ENCODE measurements around the gene DHRS7. TPM values are rescaled to one million over a fixed set of nuclear protein-coding genes. Genes with fewer than 3 reads are reported as not detected.

The DHRS7 gene
- total and polyA plus RNA-seq, 10 of the 15 experiments (the other 5 are each of a cell fraction or from before 2014, with no cell fraction given) = 55.0 to 99.8 (median 62.2) TPM

DNA sequence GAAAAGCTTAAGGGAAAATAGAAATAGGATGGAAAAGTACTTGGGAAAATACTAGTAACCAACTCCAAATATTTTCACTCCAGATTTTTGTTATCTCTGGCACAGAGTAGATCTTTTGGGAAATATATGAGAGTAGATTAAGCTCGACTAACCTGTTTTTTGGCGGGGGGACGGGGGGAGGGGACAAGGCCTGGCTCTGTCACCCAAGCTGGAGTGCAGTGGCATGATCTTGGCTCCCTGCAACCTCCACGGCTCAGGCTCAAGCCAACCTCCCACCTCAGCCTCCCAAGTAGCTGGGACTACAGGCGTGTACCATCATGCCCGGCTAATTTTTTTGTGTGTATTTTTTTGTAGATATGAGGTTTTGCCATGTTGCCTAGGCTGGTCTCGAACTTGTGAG, 4.8 kb downstream of the DHRS7 start:
- DNase-seq (ENCODE audit: low read depth, low spot score) = no peak
- no TSS peak for BruUV-seq (replicated peaks)
- intact Hi-C loops (cut with micrococcal nuclease; ENCODE audit: unreplicated experiment) (loop anchor here (10.0 kb wide), 1 partner anchor 676 kb away; the partner anchor contains the start of genes JKAMP and L3HYPDH), in situ Hi-C loops (cut with MboI) (loop anchor here (25.0 kb wide), 1 partner anchor 673 kb away; the partner anchor contains the start of genes JKAMP and L3HYPDH)
- Histone ChIP-seq H3K4me3 (no peak overlapping the region), H2AFZ (ENCODE audit: control insufficient read depth, low read depth, low read length) (no peak overlapping the region), H3K4me2 (ENCODE audit: control insufficient read depth, insufficient read depth) (no peak overlapping the region), H3K27me3 (replicated peaks in 1 of 2; ENCODE audit: control insufficient read depth in 2 of 2, insufficient read depth in 2 of 2, low read length in 1 of 2) (no peaks in the 10 kb centered on the region), H3K9ac (ENCODE audit: control insufficient read depth, insufficient read depth, low read length) (no peak overlapping the region), H3K9me3 (replicated peaks; ENCODE audit: control insufficient read depth, insufficient read depth, low read length) (no peaks in the 10 kb centered on the region), H4K20me1 (ENCODE audit: control insufficient read depth, insufficient read depth) (no peaks in the 10 kb centered on the region), H3K79me2 (ENCODE audit: control insufficient read depth, insufficient read depth, low read length) (peaks cover 23% of the 10 kb centered on the region), H3K4me1 (ENCODE audit: control insufficient read depth, insufficient read depth, low read length) (peaks cover 11% of the 10 kb centered on the region), H3K27ac (ENCODE audit: control insufficient read depth, insufficient read depth) (no peak overlapping the region), H3K36me3 (ENCODE audit: control insufficient read depth in 2 of 2, insufficient read depth in 2 of 2, low read length in 1 of 2) (peaks cover 0 to 5% of the 10 kb centered on the region in 2 experiments; a peak in 1 of 4 replicates)
- ChIA-PET SMC1A (ENCODE audit: uncharacterized antibody, unreplicated experiment) (interaction anchor here (0.7 to 11.2 kb wide), 7 partner anchors 9 to 164 kb away, joined by 3 to 149 read pairs (median 9); no protein-coding TSS in a partner anchor), CTCF (interaction anchor here (0.7 to 9.2 kb wide), 7 partner anchors 23 to 398 kb away, joined by 3 to 149 read pairs (median 3); partner anchors contain the start of gene PCNX4), POLR2A (interaction anchor here (0.6 to 1.3 kb wide), 6 partner anchors 9 to 194 kb away, joined by 3 to 5 read pairs (median 4); no protein-coding TSS in a partner anchor), RAD21 (ENCODE audit: unreplicated experiment) (interaction anchor here (0.7 to 1.1 kb wide), 4 partner anchors 24 to 98 kb away, joined by 3 read pairs; no protein-coding TSS in a partner anchor)
- ATAC-seq = no peak
- FAIRE-seq = no peak
- WGBS (ENCODE audit: insufficient coverage, insufficient replicate concordance, low lambda C conversion rate, missing lambda C conversion rate) = 89% methylated on average over 7 of the region's 7 CpGs
- TF ChIP-seq, protein P1, sequence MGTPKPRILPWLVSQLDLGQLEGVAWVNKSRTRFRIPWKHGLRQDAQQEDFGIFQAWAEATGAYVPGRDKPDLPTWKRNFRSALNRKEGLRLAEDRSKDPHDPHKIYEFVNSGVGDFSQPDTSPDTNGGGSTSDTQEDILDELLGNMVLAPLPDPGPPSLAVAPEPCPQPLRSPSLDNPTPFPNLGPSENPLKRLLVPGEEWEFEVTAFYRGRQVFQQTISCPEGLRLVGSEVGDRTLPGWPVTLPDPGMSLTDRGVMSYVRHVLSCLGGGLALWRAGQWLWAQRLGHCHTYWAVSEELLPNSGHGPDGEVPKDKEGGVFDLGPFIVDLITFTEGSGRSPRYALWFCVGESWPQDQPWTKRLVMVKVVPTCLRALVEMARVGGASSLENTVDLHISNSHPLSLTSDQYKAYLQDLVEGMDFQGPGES (IDR thresholded peaks at IDR 0.05) = no peak
- TF ChIP-seq EP300 (IDR thresholded peaks at IDR 0.05; ENCODE audit: borderline replicate concordance in 1 of 2, control insufficient read depth in 1 of 2, low read depth in 2 of 2, low read length in 2 of 2) (no peak), YY1 (IDR thresholded peaks at IDR 0.05; ENCODE audit: low read depth, low read length) (no peak), POU2F2 (IDR thresholded peaks at IDR 0.05; ENCODE audit: borderline replicate concordance, low read depth, low read length) (no peak), EED (IDR thresholded peaks at IDR 0.05; ENCODE audit: low read depth) (no peak), GABPA (IDR thresholded peaks at IDR 0.05; ENCODE audit: low read depth) (no peak), LARP7 (IDR thresholded peaks at IDR 0.05) (no peak), EZH2 (IDR thresholded peaks at IDR 0.05; ENCODE audit: borderline replicate concordance, control insufficient read depth, low read depth, low read length) (no peak), NR2C1 (IDR thresholded peaks at IDR 0.05) (no peak)
- TF ChIP-seq, protein P2, sequence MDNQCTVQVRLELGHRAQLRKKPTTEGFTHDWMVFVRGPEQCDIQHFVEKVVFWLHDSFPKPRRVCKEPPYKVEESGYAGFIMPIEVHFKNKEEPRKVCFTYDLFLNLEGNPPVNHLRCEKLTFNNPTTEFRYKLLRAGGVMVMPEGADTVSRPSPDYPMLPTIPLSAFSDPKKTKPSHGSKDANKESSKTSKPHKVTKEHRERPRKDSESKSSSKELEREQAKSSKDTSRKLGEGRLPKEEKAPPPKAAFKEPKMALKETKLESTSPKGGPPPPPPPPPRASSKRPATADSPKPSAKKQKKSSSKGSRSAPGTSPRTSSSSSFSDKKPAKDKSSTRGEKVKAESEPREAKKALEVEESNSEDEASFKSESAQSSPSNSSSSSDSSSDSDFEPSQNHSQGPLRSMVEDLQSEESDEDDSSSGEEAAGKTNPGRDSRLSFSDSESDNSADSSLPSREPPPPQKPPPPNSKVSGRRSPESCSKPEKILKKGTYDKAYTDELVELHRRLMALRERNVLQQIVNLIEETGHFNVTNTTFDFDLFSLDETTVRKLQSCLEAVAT (IDR thresholded peaks at IDR 0.05) = no peak
- TF ChIP-seq, protein P3, sequence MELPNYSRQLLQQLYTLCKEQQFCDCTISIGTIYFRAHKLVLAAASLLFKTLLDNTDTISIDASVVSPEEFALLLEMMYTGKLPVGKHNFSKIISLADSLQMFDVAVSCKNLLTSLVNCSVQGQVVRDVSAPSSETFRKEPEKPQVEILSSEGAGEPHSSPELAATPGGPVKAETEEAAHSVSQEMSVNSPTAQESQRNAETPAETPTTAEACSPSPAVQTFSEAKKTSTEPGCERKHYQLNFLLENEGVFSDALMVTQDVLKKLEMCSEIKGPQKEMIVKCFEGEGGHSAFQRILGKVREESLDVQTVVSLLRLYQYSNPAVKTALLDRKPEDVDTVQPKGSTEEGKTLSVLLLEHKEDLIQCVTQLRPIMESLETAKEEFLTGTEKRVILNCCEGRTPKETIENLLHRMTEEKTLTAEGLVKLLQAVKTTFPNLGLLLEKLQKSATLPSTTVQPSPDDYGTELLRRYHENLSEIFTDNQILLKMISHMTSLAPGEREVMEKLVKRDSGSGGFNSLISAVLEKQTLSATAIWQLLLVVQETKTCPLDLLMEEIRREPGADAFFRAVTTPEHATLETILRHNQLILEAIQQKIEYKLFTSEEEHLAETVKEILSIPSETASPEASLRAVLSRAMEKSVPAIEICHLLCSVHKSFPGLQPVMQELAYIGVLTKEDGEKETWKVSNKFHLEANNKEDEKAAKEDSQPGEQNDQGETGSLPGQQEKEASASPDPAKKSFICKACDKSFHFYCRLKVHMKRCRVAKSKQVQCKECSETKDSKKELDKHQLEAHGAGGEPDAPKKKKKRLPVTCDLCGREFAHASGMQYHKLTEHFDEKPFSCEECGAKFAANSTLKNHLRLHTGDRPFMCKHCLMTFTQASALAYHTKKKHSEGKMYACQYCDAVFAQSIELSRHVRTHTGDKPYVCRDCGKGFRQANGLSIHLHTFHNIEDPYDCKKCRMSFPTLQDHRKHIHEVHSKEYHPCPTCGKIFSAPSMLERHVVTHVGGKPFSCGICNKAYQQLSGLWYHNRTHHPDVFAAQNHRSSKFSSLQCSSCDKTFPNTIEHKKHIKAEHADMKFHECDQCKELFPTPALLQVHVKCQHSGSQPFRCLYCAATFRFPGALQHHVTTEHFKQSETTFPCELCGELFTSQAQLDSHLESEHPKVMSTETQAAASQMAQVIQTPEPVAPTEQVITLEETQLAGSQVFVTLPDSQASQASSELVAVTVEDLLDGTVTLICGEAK (IDR thresholded peaks at IDR 0.05; ENCODE audit: borderline replicate concordance) = no peak

Data from GM12878 (cell line).